ENCODE data around the gene SEMA6A. TPM values are rescaled to one million over a fixed set of nuclear protein-coding genes. Genes with fewer than 3 reads are reported as not detected.

SEMA6A gene
- total and polyA plus RNA-seq, 2 experiments from 2014 or later, result 233 to 400 TPM

DNA sequence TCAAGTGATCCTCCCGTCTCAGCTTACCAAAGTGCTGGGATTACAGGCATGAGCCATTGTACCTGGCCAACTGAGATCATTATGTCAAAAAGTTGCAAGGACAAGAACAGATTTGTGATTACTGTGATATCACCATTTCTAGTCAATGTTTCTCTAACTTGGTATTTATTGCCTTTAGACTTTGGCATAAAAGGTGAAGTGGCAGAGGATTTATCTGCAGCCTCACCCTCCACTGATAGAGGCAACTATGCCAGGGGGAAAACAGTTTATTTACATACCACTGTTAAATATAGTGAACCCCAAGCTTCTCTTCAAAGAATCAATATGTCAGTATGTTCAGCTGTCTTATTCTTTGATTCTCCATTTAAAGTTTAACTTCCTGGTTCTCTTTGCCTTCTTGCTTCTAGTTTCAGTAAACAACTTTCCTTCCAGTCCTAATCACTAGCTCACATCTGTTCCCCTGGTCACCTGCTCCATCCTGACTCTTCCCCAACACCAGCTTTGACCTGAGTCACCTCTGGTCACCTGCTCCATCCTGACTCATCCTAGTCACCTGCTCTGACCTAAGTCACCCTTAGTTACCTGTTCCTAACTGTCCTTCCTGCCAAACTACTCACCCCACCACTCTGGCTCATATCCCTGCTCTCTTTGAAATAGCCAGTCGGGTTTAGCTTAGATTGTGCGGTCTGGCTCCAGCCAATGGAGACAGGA, 29.9 kb downstream of the SEMA6A start:
- Histone ChIP-seq H3K4me1 (ENCODE audit: insufficient read depth) (peaks cover 37% of the 10 kb centered on the region), H3K36me3 (ENCODE audit: insufficient read depth) (peaks cover 20% of the 10 kb centered on the region), H3K79me2 (replicated peaks; ENCODE audit: insufficient read depth) (peaks cover 100% of the 10 kb centered on the region), H3K4me2 (no peak overlapping the region), H2AFZ (no peak overlapping the region), H4K20me1 (replicated peaks; ENCODE audit: insufficient read depth) (peaks cover 86% of the 10 kb centered on the region), H3K9me2 (ENCODE audit: insufficient read depth) (no peaks in the 10 kb centered on the region), H3K27me3 (ENCODE audit: insufficient read depth) (no peaks in the 10 kb centered on the region), H3K27ac (ENCODE audit: low read depth) (no peak overlapping the region), H3F3A (replicated peaks; ENCODE audit: low read depth) (no peaks in the 10 kb centered on the region; the same call in 1 of the 2 replicates), H3K4me3 (no peak overlapping the region)
- Mint-ChIP-seq H3K4me3 (no peak overlapping the region), H3K27me3 (ENCODE audit: insufficient read depth, low read depth, poor library complexity) (peaks cover 7% of the 10 kb centered on the region), H3K4me1 (peaks cover 30% of the 10 kb centered on the region), H3K36me3 (ENCODE audit: low read depth) (peaks cover 52% of the 10 kb centered on the region), H3K9me3 (peaks cover 22% of the 10 kb centered on the region), H3K27ac (peak overlapping the region; percentile 19; the same call in 1 of the 2 replicates)
- ATAC-seq (no peak), DNase-seq (ENCODE audit: low spot score) (no peak)
- TF ChIP-seq ZNF114 (CRISPR knock-in tag; IDR thresholded peaks at IDR 0.05), result no peak
- TF ChIP-seq POLR2AphosphoS5 (IDR thresholded peaks at IDR 0.05; ENCODE audit: low read depth), result no peak

DNA sequence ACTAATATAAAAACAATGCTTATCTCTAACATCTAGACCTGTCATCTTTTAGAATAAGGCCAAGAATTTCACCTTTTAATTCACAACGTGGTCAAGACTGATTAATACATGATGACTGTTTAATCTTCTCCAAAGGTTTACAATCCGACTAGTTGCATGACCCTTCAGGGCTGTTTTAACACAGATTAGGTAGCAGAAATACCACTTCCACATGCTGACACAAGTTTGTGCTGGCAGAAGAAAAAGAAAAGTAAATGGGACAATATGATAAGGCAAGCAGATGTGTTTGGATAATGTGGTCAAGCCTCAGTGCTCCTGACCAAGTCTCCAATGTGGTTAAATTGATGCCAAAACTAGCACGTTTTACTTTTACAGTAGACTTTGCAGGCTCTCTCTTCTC, 31.1 kb downstream of the SEMA6A start:
- DNase-seq (ENCODE audit: low spot score) (no peak), ATAC-seq (no peak)
- H2AFZ ChIP-seq, result no peak overlapping the region
- peaks cover 22% of the 10 kb centered on the region for H3K9me3 Mint-ChIP-seq
- peaks cover 86% of the 10 kb centered on the region for H4K20me1 ChIP-seq (replicated peaks; ENCODE audit: insufficient read depth)
- no peak overlapping the region for H3K4me3 ChIP-seq
- no peak overlapping the region for H3K4me3 Mint-ChIP-seq
- peaks cover 40% of the 10 kb centered on the region for H3K4me1 Mint-ChIP-seq
- no peak overlapping the region for H3K4me2 ChIP-seq
- no peak overlapping the region for H3K27ac Mint-ChIP-seq
- H3K4me1 ChIP-seq (ENCODE audit: insufficient read depth), result peaks cover 45% of the 10 kb centered on the region
- no peaks in the 10 kb centered on the region; the same call in 1 of the 2 replicates for H3F3A ChIP-seq (replicated peaks; ENCODE audit: low read depth)
- H3K27me3 Mint-ChIP-seq (ENCODE audit: insufficient read depth, low read depth, poor library complexity), result peaks cover 11% of the 10 kb centered on the region
- H3K79me2 ChIP-seq (replicated peaks; ENCODE audit: insufficient read depth), result peaks cover 100% of the 10 kb centered on the region
- no peak overlapping the region for H3K27ac ChIP-seq (ENCODE audit: low read depth)
- no peaks in the 10 kb centered on the region for H3K27me3 ChIP-seq (ENCODE audit: insufficient read depth)
- no peaks in the 10 kb centered on the region for H3K9me2 ChIP-seq (ENCODE audit: insufficient read depth)
- peaks cover 20% of the 10 kb centered on the region for H3K36me3 ChIP-seq (ENCODE audit: insufficient read depth)
- H3K36me3 Mint-ChIP-seq (ENCODE audit: low read depth), result peaks cover 46% of the 10 kb centered on the region
- TF ChIP-seq, protein P1, sequence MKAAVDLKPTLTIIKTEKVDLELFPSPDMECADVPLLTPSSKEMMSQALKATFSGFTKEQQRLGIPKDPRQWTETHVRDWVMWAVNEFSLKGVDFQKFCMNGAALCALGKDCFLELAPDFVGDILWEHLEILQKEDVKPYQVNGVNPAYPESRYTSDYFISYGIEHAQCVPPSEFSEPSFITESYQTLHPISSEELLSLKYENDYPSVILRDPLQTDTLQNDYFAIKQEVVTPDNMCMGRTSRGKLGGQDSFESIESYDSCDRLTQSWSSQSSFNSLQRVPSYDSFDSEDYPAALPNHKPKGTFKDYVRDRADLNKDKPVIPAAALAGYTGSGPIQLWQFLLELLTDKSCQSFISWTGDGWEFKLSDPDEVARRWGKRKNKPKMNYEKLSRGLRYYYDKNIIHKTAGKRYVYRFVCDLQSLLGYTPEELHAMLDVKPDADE (IDR thresholded peaks at IDR 0.05), result no peak
- TF ChIP-seq NANOG (IDR thresholded peaks at IDR 0.05; ENCODE audit: borderline replicate concordance) (no peak), POLR2AphosphoS5 (IDR thresholded peaks at IDR 0.05; ENCODE audit: low read depth) (no peak; the same call in 1 of the 2 replicates), CREB1 (CRISPR knock-in tag; IDR thresholded peaks at IDR 0.05; ENCODE audit: low read depth) (no peak), ZNF114 (CRISPR knock-in tag; IDR thresholded peaks at IDR 0.05) (no peak)
- TF ChIP-seq, protein P2, sequence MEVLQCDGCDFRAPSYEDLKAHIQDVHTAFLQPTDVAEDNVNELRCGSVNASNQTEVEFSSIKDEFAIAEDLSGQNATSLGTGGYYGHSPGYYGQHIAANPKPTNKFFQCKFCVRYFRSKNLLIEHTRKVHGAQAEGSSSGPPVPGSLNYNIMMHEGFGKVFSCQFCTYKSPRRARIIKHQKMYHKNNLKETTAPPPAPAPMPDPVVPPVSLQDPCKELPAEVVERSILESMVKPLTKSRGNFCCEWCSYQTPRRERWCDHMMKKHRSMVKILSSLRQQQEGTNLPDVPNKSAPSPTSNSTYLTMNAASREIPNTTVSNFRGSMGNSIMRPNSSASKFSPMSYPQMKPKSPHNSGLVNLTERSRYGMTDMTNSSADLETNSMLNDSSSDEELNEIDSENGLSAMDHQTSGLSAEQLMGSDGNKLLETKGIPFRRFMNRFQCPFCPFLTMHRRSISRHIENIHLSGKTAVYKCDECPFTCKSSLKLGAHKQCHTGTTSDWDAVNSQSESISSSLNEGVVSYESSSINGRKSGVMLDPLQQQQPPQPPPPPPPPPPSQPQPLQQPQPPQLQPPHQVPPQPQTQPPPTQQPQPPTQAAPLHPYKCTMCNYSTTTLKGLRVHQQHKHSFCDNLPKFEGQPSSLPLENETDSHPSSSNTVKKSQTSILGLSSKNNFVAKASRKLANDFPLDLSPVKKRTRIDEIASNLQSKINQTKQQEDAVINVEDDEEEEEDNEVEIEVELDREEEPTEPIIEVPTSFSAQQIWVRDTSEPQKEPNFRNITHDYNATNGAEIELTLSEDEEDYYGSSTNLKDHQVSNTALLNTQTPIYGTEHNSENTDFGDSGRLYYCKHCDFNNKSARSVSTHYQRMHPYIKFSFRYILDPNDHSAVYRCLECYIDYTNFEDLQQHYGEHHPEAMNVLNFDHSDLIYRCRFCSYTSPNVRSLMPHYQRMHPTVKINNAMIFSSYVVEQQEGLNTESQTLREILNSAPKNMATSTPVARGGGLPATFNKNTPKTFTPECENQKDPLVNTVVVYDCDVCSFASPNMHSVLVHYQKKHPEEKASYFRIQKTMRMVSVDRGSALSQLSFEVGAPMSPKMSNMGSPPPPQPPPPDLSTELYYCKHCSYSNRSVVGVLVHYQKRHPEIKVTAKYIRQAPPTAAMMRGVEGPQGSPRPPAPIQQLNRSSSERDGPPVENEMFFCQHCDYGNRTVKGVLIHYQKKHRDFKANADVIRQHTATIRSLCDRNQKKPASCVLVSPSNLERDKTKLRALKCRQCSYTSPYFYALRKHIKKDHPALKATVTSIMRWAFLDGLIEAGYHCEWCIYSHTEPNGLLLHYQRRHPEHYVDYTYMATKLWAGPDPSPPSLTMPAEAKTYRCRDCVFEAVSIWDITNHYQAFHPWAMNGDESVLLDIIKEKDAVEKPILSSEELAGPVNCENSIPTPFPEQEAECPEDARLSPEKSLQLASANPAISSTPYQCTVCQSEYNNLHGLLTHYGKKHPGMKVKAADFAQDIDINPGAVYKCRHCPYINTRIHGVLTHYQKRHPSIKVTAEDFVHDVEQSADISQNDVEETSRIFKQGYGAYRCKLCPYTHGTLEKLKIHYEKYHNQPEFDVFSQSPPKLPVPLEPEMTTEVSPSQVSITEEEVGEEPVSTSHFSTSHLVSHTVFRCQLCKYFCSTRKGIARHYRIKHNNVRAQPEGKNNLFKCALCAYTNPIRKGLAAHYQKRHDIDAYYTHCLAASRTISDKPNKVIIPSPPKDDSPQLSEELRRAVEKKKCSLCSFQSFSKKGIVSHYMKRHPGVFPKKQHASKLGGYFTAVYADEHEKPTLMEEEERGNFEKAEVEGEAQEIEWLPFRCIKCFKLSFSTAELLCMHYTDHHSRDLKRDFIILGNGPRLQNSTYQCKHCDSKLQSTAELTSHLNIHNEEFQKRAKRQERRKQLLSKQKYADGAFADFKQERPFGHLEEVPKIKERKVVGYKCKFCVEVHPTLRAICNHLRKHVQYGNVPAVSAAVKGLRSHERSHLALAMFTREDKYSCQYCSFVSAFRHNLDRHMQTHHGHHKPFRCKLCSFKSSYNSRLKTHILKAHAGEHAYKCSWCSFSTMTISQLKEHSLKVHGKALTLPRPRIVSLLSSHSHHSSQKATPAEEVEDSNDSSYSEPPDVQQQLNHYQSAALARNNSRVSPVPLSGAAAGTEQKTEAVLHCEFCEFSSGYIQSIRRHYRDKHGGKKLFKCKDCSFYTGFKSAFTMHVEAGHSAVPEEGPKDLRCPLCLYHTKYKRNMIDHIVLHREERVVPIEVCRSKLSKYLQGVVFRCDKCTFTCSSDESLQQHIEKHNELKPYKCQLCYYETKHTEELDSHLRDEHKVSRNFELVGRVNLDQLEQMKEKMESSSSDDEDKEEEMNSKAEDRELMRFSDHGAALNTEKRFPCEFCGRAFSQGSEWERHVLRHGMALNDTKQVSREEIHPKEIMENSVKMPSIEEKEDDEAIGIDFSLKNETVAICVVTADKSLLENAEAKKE (CRISPR knock-in tag; IDR thresholded peaks at IDR 0.05), result no peak
- TF ChIP-seq, protein P3, sequence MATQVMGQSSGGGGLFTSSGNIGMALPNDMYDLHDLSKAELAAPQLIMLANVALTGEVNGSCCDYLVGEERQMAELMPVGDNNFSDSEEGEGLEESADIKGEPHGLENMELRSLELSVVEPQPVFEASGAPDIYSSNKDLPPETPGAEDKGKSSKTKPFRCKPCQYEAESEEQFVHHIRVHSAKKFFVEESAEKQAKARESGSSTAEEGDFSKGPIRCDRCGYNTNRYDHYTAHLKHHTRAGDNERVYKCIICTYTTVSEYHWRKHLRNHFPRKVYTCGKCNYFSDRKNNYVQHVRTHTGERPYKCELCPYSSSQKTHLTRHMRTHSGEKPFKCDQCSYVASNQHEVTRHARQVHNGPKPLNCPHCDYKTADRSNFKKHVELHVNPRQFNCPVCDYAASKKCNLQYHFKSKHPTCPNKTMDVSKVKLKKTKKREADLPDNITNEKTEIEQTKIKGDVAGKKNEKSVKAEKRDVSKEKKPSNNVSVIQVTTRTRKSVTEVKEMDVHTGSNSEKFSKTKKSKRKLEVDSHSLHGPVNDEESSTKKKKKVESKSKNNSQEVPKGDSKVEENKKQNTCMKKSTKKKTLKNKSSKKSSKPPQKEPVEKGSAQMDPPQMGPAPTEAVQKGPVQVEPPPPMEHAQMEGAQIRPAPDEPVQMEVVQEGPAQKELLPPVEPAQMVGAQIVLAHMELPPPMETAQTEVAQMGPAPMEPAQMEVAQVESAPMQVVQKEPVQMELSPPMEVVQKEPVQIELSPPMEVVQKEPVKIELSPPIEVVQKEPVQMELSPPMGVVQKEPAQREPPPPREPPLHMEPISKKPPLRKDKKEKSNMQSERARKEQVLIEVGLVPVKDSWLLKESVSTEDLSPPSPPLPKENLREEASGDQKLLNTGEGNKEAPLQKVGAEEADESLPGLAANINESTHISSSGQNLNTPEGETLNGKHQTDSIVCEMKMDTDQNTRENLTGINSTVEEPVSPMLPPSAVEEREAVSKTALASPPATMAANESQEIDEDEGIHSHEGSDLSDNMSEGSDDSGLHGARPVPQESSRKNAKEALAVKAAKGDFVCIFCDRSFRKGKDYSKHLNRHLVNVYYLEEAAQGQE (IDR thresholded peaks at IDR 0.05; ENCODE audit: unreplicated experiment), result no peak
- TF ChIP-seq, protein P4, sequence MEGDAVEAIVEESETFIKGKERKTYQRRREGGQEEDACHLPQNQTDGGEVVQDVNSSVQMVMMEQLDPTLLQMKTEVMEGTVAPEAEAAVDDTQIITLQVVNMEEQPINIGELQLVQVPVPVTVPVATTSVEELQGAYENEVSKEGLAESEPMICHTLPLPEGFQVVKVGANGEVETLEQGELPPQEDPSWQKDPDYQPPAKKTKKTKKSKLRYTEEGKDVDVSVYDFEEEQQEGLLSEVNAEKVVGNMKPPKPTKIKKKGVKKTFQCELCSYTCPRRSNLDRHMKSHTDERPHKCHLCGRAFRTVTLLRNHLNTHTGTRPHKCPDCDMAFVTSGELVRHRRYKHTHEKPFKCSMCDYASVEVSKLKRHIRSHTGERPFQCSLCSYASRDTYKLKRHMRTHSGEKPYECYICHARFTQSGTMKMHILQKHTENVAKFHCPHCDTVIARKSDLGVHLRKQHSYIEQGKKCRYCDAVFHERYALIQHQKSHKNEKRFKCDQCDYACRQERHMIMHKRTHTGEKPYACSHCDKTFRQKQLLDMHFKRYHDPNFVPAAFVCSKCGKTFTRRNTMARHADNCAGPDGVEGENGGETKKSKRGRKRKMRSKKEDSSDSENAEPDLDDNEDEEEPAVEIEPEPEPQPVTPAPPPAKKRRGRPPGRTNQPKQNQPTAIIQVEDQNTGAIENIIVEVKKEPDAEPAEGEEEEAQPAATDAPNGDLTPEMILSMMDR (conservative IDR thresholded peaks at IDR 0.05; ENCODE audit: low read depth in 2 of 2), result no peak

Data from GM23338 (cell line).